Activated CD8-positive, alpha-beta T cell treated with anti-CD3 and anti-CD28 coated beads for 36 hours (primary cell): ENCODE results near the gene TNFAIP3. TPM values are rescaled to one million over a fixed set of nuclear protein-coding genes. Genes with fewer than 3 reads are reported as not detected.

ENCODE experiments used
- ATAC-seq: fragments of 200-7000 bp; cut with Tn5 transposase; one replicate; pipeline ENCODE4 v1.10.0; 2021; ENCODE audit warnings: mild to moderate bottlenecking, moderate library complexity
- CTCF ChIA-PET: fragments of 350-600 bp; sonication (Branson Sonifier 250); formaldehyde crosslinking; loops from one replicate; lab custom pipeline; 2021; ENCODE audit warnings: antibody characterized with exemption; lab: Charles Lee
- POLR2A ChIA-PET: fragments of 350-600 bp; sonication (Branson Sonifier 250); formaldehyde crosslinking; loops from one replicate; lab custom pipeline; 2021; ENCODE audit warnings: antibody characterized with exemption; lab: Charles Lee
- DNase-seq: peaks from one replicate; pipeline ENCODE4 v3.0.0-alpha.2; 2020
- H3K27ac Mint-ChIP-seq: one replicate; pipeline ENCODE4 v1.8.0; 2021; ENCODE audit warnings: mild to moderate bottlenecking, mixed read lengths
- H3K27me3 Mint-ChIP-seq: one replicate; pipeline ENCODE4 v1.8.0; 2021; ENCODE audit warnings: mixed read lengths
- H3K36me3 Mint-ChIP-seq: one replicate; pipeline ENCODE4 v1.8.0; 2021; ENCODE audit warnings: low read depth, mixed read lengths
- H3K4me1 Mint-ChIP-seq: one replicate; pipeline ENCODE4 v1.8.0; 2021; ENCODE audit warnings: low read depth, mixed read lengths
- H3K4me3 Mint-ChIP-seq: one replicate; pipeline ENCODE4 v1.8.0; 2021; ENCODE audit warnings: mild to moderate bottlenecking, moderate library complexity, mixed read lengths
- H3K9me3 Mint-ChIP-seq: one replicate; pipeline ENCODE4 v1.8.0; 2021; ENCODE audit warnings: mixed read lengths
- CTCF ChIP-seq: fragments of 200-600 bp; IDR thresholded peaks from one replicate; pipeline ENCODE4 v1.8.0; 2022; ENCODE audit warnings: antibody characterized with exemption, mild to moderate bottlenecking
- intact Hi-C: fragments of 100-400 bp; cut with micrococcal nuclease; formaldehyde crosslinking; loops from one replicate; pipeline ENCODE4 v1.10.0; 2022
- total RNA-seq, 2 experiments: library from RNA; stranded (reverse); gene quantifications; one replicate each; pipeline ENCODE4 v1.2.3, GENCODE V29; 2021

The TNFAIP3 gene
- total RNA-seq, 2 experiments from 2014 or later = 399 to 402 TPM

GRCh38 chr6:137849981-137850714, 16.9 kb upstream of the TNFAIP3 start:
- ChIA-PET CTCF (no interaction called here), POLR2A (interaction anchor here (0.6 to 1.5 kb wide), 3 partner anchors 17 to 26 kb away, joined by 3 to 5 read pairs (median 3); partner anchors contain the start of gene TNFAIP3)
- intact Hi-C loops = no loop called here
- ATAC-seq (no peak), DNase-seq (no peak)
- TF ChIP-seq CTCF = no peak
- Mint-ChIP-seq H3K4me3 (no peak overlapping the region), H3K4me1 (peaks cover 36% of the 10 kb centered on the region), H3K9me3 (no peaks in the 10 kb centered on the region), H3K27ac (peak overlapping the region; percentile 31), H3K36me3 (peaks cover 1% of the 10 kb centered on the region), H3K27me3 (no peaks in the 10 kb centered on the region)

- ChIA-PET CTCF (interaction anchor here (1.1 to 1.4 kb wide), 2 partner anchors 13 to 51 kb away, joined by 3 to 6 read pairs; no protein-coding TSS in a partner anchor), POLR2A (interaction anchor here (1.1 to 1.5 kb wide), 3 partner anchors 11 to 31 kb away, joined by 3 to 5 read pairs (median 3); partner anchors contain the start of gene TNFAIP3)
- Mint-ChIP-seq H3K4me3 (no peak overlapping the region), H3K36me3 (peaks cover 7% of the 10 kb centered on the region), H3K4me1 (peaks cover 36% of the 10 kb centered on the region), H3K27me3 (no peaks in the 10 kb centered on the region), H3K27ac (peak overlapping the region; percentile 31), H3K9me3 (no peaks in the 10 kb centered on the region)
- ATAC-seq = no peak
- no peak for DNase-seq
- intact Hi-C loops = no loop called here
- TF ChIP-seq CTCF = no peak
These were observed 16.1 kb upstream of the TNFAIP3 start for GRCh38 chr6:137850816-137851602.

GRCh38 chr6:137851669-137852068, 15.4 kb upstream of the TNFAIP3 start:
- Mint-ChIP-seq H3K9me3 (no peaks in the 10 kb centered on the region), H3K4me3 (no peak overlapping the region), H3K27ac (no peak overlapping the region), H3K4me1 (peaks cover 36% of the 10 kb centered on the region), H3K36me3 (peaks cover 12% of the 10 kb centered on the region), H3K27me3 (no peaks in the 10 kb centered on the region)
- intact Hi-C loops = no loop called here
- no peak for TF ChIP-seq CTCF
- peak; percentile 57 for DNase-seq
- peak; percentile 52 for ATAC-seq
- CTCF ChIA-PET = interaction anchor here (1.1 to 1.4 kb wide), 2 partner anchors 12 to 52 kb away, joined by 3 to 6 read pairs; no protein-coding TSS in a partner anchor
- POLR2A ChIA-PET = interaction anchor here (1.1 kb wide), 2 partner anchors 10 to 32 kb away, joined by 3 read pairs; no protein-coding TSS in a partner anchor

GRCh38 chr6:137852346-137852745, 14.7 kb upstream of the TNFAIP3 start:
- intact Hi-C loops = no loop called here

More at GRCh38 chr6:137852346-137852745, 14.7 kb upstream of the TNFAIP3 start:
- Mint-ChIP-seq H3K27ac (no peak overlapping the region), H3K36me3 (peaks cover 16% of the 10 kb centered on the region), H3K4me1 (peaks cover 36% of the 10 kb centered on the region), H3K9me3 (no peaks in the 10 kb centered on the region), H3K27me3 (no peaks in the 10 kb centered on the region), H3K4me3 (no peak overlapping the region)
- no peak for TF ChIP-seq CTCF
- ChIA-PET POLR2A (no interaction called here), CTCF (interaction anchor here (1.4 kb wide), 2 partner anchors 15 to 53 kb away, joined by 4 to 5 read pairs; partner anchors contain the start of gene TNFAIP3)
- DNase-seq = no peak
- ATAC-seq = no peak
